ENCODE measurements around the gene VASP. TPM values are rescaled to one million over a fixed set of nuclear protein-coding genes. Genes with fewer than 3 reads are reported as not detected.

VASP gene
- total RNA-seq, 1 donor from 2014 or later = 53.8 TPM

DNA sequence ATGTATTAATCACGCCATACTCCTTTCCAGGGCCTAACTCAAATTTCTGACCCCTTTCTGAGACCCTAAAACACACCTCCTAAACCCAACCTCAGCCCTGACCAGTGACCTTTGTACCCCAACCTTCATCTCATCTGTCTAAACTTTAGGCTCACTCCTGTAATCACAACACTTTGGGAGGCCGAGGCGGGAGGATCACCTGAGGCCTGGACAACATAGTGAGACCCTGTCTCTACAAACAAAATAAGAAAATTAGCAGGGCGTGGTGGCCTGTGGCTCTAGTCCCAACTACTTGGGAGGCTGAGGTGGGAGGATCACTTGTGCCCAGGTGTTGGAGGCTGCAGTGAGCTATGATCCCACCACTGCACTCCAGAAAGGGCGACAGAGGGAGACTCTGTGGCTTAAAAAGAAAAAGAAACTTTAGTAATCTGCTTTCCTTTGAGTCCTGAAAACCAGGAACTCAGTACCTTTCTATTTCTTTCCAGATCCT is 15.1 kb upstream of the VASP start:
- Mint-ChIP-seq H3K27me3 (ENCODE audit: low read depth) (peaks cover 13% of the 10 kb centered on the region), H3K9me3 (no peaks in the 10 kb centered on the region), H3K4me1 (peaks cover 11% of the 10 kb centered on the region), H3K27ac (peak overlapping the region; percentile 41), H3K4me3 (peak overlapping the region; percentile 84), H3K36me3 (no peaks in the 10 kb centered on the region)
- TF ChIP-seq, protein P1, sequence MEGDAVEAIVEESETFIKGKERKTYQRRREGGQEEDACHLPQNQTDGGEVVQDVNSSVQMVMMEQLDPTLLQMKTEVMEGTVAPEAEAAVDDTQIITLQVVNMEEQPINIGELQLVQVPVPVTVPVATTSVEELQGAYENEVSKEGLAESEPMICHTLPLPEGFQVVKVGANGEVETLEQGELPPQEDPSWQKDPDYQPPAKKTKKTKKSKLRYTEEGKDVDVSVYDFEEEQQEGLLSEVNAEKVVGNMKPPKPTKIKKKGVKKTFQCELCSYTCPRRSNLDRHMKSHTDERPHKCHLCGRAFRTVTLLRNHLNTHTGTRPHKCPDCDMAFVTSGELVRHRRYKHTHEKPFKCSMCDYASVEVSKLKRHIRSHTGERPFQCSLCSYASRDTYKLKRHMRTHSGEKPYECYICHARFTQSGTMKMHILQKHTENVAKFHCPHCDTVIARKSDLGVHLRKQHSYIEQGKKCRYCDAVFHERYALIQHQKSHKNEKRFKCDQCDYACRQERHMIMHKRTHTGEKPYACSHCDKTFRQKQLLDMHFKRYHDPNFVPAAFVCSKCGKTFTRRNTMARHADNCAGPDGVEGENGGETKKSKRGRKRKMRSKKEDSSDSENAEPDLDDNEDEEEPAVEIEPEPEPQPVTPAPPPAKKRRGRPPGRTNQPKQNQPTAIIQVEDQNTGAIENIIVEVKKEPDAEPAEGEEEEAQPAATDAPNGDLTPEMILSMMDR (IDR thresholded peaks at IDR 0.05; ENCODE audit: unreplicated experiment) = no peak
- DNase-seq (ENCODE audit: low spot score in 2 of 2, unreplicated experiment in 2 of 2) = no peak

GRCh38 chr19:45492627-45493470 is 14.4 kb upstream of the VASP start:
- TF ChIP-seq, protein P1 (IDR thresholded peaks at IDR 0.05; ENCODE audit: unreplicated experiment) = no peak
- H3K27ac Mint-ChIP-seq = peak overlapping the region; percentile 81
- peak overlapping the region; percentile 84 for H3K4me3 Mint-ChIP-seq
- H3K36me3 Mint-ChIP-seq = no peaks in the 10 kb centered on the region
- H3K9me3 Mint-ChIP-seq = no peaks in the 10 kb centered on the region
- peak in 1 of 2 experiments; percentile 54 for DNase-seq (ENCODE audit: low spot score in 2 of 2, unreplicated experiment in 2 of 2)
- peaks cover 14% of the 10 kb centered on the region for H3K4me1 Mint-ChIP-seq
- H3K27me3 Mint-ChIP-seq (ENCODE audit: low read depth) = peaks cover 20% of the 10 kb centered on the region

GRCh38 chr19:45494261-45494916 is 12.9 kb upstream of the VASP start:
- peaks cover 34% of the 10 kb centered on the region for H3K27me3 Mint-ChIP-seq (ENCODE audit: low read depth)
- H3K36me3 Mint-ChIP-seq = no peaks in the 10 kb centered on the region
- peak overlapping the region; percentile 28 for H3K4me3 Mint-ChIP-seq
- H3K27ac Mint-ChIP-seq = no peak overlapping the region
- TF ChIP-seq, protein P1 (IDR thresholded peaks at IDR 0.05; ENCODE audit: unreplicated experiment) = no peak
- DNase-seq (ENCODE audit: low spot score in 2 of 2, unreplicated experiment in 2 of 2) = no peak
- H3K9me3 Mint-ChIP-seq = no peaks in the 10 kb centered on the region
- H3K4me1 Mint-ChIP-seq = peaks cover 22% of the 10 kb centered on the region

DNA sequence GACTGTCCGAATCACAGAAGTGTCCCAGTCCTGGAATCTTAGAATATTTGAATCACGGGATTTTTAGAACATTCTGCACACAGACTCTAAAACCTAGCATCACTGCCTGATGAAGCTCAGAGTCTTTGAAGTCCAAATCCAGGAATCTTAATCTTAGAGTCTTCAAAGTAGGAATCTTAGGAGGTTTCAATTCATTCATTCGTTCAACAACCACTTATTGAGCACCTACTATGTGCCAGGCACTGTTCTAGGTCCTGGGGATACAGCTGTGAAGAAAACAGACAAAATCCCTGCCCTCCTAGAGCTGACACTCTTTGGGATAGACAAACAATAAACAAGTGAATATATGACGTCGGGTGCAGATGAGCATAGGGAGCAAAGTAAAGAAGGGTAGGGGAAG is 12.1 kb upstream of the VASP start:
- H3K27ac Mint-ChIP-seq = no peak overlapping the region
- TF ChIP-seq, protein P1 (IDR thresholded peaks at IDR 0.05; ENCODE audit: unreplicated experiment) = no peak
- peak overlapping the region; percentile 67 for H3K4me3 Mint-ChIP-seq
- H3K27me3 Mint-ChIP-seq (ENCODE audit: low read depth) = peaks cover 42% of the 10 kb centered on the region
- no peak for DNase-seq (ENCODE audit: low spot score in 2 of 2, unreplicated experiment in 2 of 2)
- H3K4me1 Mint-ChIP-seq = peaks cover 25% of the 10 kb centered on the region
- no peaks in the 10 kb centered on the region for H3K9me3 Mint-ChIP-seq
- no peaks in the 10 kb centered on the region for H3K36me3 Mint-ChIP-seq

GRCh38 chr19:45496349-45496953 is 10.8 kb upstream of the VASP start:
- H3K9me3 Mint-ChIP-seq = no peaks in the 10 kb centered on the region
- TF ChIP-seq, protein P1 (IDR thresholded peaks at IDR 0.05; ENCODE audit: unreplicated experiment) = no peak
- peak; percentile 61 to 80 for DNase-seq (ENCODE audit: low spot score in 2 of 2, unreplicated experiment in 2 of 2)
- no peak overlapping the region for H3K27ac Mint-ChIP-seq
- peaks cover 55% of the 10 kb centered on the region for H3K27me3 Mint-ChIP-seq (ENCODE audit: low read depth)
- peak overlapping the region; percentile 67 for H3K4me3 Mint-ChIP-seq
- peaks cover 25% of the 10 kb centered on the region for H3K4me1 Mint-ChIP-seq
- H3K36me3 Mint-ChIP-seq = no peaks in the 10 kb centered on the region
